Lung (tissue), 12 donors: ENCODE data around the gene SPON1. TPM values are rescaled to one million over a fixed set of nuclear protein-coding genes. Genes with fewer than 3 reads are reported as not detected.

Experiments used
- ATAC-seq: fragments of 200-7000 bp; cut with Tn5 transposase; one replicate; pipeline ENCODE4 v1.9.1; 2020; ENCODE audit warnings: moderate number of reproducible peaks; ENCODE audit not compliant: insufficient read depth, low FRiP score
- DNase-seq, 3 donors: peaks; one replicate each; pipeline ENCODE4 v3.0.0-alpha.2; 2013 to 2017
- H3K27ac ChIP-seq, 2 donors: one replicate each; pipeline ENCODE4 v1.5.1; 2013; ENCODE audit warnings: mild to moderate bottlenecking in 2 of 2, moderate library complexity in 2 of 2, control low read depth in 1 of 2, inconsistent platforms in 1 of 2, low read depth in 1 of 2, low read length in 1 of 2
- H3K27me3 ChIP-seq, 3 donors: one replicate each; pipeline ENCODE4 v1.5.1; 2013; ENCODE audit warnings: low read length in 2 of 3; ENCODE audit not compliant: control insufficient read depth in 3 of 3, insufficient read depth in 3 of 3
- H3K36me3 ChIP-seq, 4 donors: one replicate each; pipeline ENCODE4 v1.5.1; 2013; ENCODE audit warnings: low read length in 4 of 4, mild to moderate bottlenecking in 1 of 4, moderate library complexity in 1 of 4; ENCODE audit not compliant: control insufficient read depth in 4 of 4, insufficient read depth in 4 of 4
- H3K4me1 ChIP-seq, 5 donors: one replicate each; pipeline ENCODE4 v1.5.1; 2013; ENCODE audit warnings: low read length in 5 of 5, mild to moderate bottlenecking in 2 of 5, moderate library complexity in 1 of 5; ENCODE audit not compliant: control insufficient read depth in 5 of 5, insufficient read depth in 5 of 5
- H3K4me3 ChIP-seq: one replicate; pipeline ENCODE4 v1.5.1; 2013; ENCODE audit warnings: mild to moderate bottlenecking, control low read depth, moderate library complexity
- H3K9ac ChIP-seq, 2 donors: one replicate each; pipeline ENCODE4 v1.5.1; 2013; ENCODE audit warnings: low read length in 2 of 2, control low read depth in 1 of 2; ENCODE audit not compliant: insufficient read depth in 1 of 2
- H3K9me3 ChIP-seq, 4 donors: one replicate each; pipeline ENCODE4 v1.5.1; 2013; ENCODE audit warnings: low read length in 3 of 4, mild to moderate bottlenecking in 1 of 4, moderate library complexity in 1 of 4; ENCODE audit not compliant: control insufficient read depth in 4 of 4, insufficient read depth in 3 of 4
- CTCF ChIP-seq: IDR thresholded peaks from 2 replicates; pipeline ENCODE4 v1.5.1; 2012; ENCODE audit warnings: mild to moderate bottlenecking; ENCODE audit errors: control extremely low read depth, extremely low read depth
- WGBS, 2 donors: extraction: QIAGEN DNeasy Blood & Tissue Kit; methylation state at CpG; one replicate each; pipeline ENCODE4 v1.1.7; 2013; 5-methylcytosine and 5-hydroxymethylcytosine counted together
- polyA plus RNA-seq, 2 donors: library from polyadenylated mRNA; stranded (reverse); fragments of 200-250 nt; gene quantifications; one replicate each; pipeline ENCODE4 v1.2.1, GENCODE V29; 2013
- total RNA-seq, 2 donors: library from RNA; depleted of rRNA in 1 of 2; stranded (reverse); fragments of >200 nt in 1 of 2; gene quantifications; one replicate each; pipeline ENCODE4 v1.2.1, GENCODE V29; 2014 to 2021
- donor health status: control.
- donor health status: control.
- donor health status: Bipolar disorder and iron deficiency.
- donor health status: healthy.
- donor health status: DM: yes; HTN: yes; CAD: no.

Gene SPON1
- total and polyA plus RNA-seq, 4 donors: 8.4 to 98.6 (median 59.9) TPM

- H3K9ac ChIP-seq: no peak overlapping the region
- H3K36me3 ChIP-seq: peaks cover 0 to 2% (median 0%) of the 10 kb centered on the region in 4 donors
- H3K27me3 ChIP-seq: no peaks in the 10 kb centered on the region
- peak overlapping the region; percentile 0 to 88 for H3K27ac ChIP-seq
- DNase-seq (peak; percentile 51 to 93 (median 91)), ATAC-seq (peak; percentile 47)
- TF ChIP-seq CTCF: no peak
- H3K4me3 ChIP-seq: no peak overlapping the region
- H3K9me3 ChIP-seq: peaks cover 0 to 6% (median 0%) of the 10 kb centered on the region in 4 donors
- 46 to 74% methylated on average over 6 of the region's 6 CpGs for WGBS, 2 donors
- H3K4me1 ChIP-seq: peaks cover 3 to 46% (median 10%) of the 10 kb centered on the region in 5 donors
These were observed 228.7 kb downstream of the SPON1 start for GRCh38 chr11:14190992-14191778.

GRCh38 chr11:14193644-14194043, 231.1 kb downstream of the SPON1 start:
- 75 to 77% methylated on average over 3 of the region's 3 CpGs for whole genome bisulfite sequencing, 2 donors
- Histone ChIP-seq H3K27ac (no peak overlapping the region), H3K27me3 (no peaks in the 10 kb centered on the region), H3K9ac (no peak overlapping the region), H3K4me3 (no peak overlapping the region), H3K9me3 (peaks cover 0 to 4% (median 0%) of the 10 kb centered on the region in 4 donors), H3K4me1 (peaks cover 0 to 41% (median 10%) of the 10 kb centered on the region in 5 donors), H3K36me3 (peaks cover 0 to 2% (median 0%) of the 10 kb centered on the region in 4 donors)
- ATAC-seq (no peak), DNase-seq (no peak)
- TF ChIP-seq CTCF: no peak

- no peak for TF ChIP-seq CTCF
- DNase-seq (no peak), ATAC-seq (no peak)
- WGBS, 2 donors: 74 to 86% methylated on average over 15 of the region's 15 CpGs
- no peak overlapping the region for H3K9ac ChIP-seq
- no peaks in the 10 kb centered on the region for H3K27me3 ChIP-seq
- H3K36me3 ChIP-seq: no peaks in the 10 kb centered on the region
- H3K4me3 ChIP-seq: no peak overlapping the region
- peaks cover 0 to 2% (median 0%) of the 10 kb centered on the region in 4 donors for H3K9me3 ChIP-seq
- peaks cover 0 to 2% (median 0%) of the 10 kb centered on the region in 5 donors for H3K4me1 ChIP-seq
- H3K27ac ChIP-seq: no peak overlapping the region
These were observed 240.0 kb downstream of the SPON1 start for GRCh38 chr11:14202251-14203196.
